Neural crest cell (in vitro differentiated cells): ENCODE measurements around the gene DCHS2. TPM values are rescaled to one million over a fixed set of nuclear protein-coding genes. Genes with fewer than 3 reads are reported as not detected.

ENCODE experiments used
- DNase-seq: peaks from one replicate; pipeline ENCODE4 v3.0.0; 2021; ENCODE audit warnings: low read depth, mixed read lengths, low spot score
- H3K27ac Mint-ChIP-seq: one replicate; pipeline ENCODE4 v1.8.0; 2021; ENCODE audit warnings: mild to moderate bottlenecking, mixed read lengths; ENCODE audit not compliant: unreplicated experiment
- H3K27me3 Mint-ChIP-seq: 2 replicates; pipeline ENCODE4 v1.8.0; 2021; ENCODE audit warnings: low read depth, mild to moderate bottlenecking, mixed read lengths
- H3K36me3 Mint-ChIP-seq: 2 replicates; pipeline ENCODE4 v1.8.0; 2021; ENCODE audit warnings: low read depth, mild to moderate bottlenecking, mixed read lengths
- H3K4me1 Mint-ChIP-seq: 2 replicates; pipeline ENCODE4 v1.8.0; 2021; ENCODE audit warnings: mixed read lengths
- H3K4me3 Mint-ChIP-seq: one replicate; pipeline ENCODE4 v1.8.0; 2021; ENCODE audit warnings: mild to moderate bottlenecking, mixed read lengths
- H3K9me3 Mint-ChIP-seq: 2 replicates; pipeline ENCODE4 v1.8.0; 2021; ENCODE audit warnings: mixed read lengths
- total RNA-seq: library from RNA; stranded (reverse); gene quantifications from 2 replicates; pipeline ENCODE4 v1.2.1, GENCODE V29; 2021
- TF ChIP-seq, protein P1 (sequence below): fragments of 200-600 bp; sonication (generic); conservative IDR thresholded peaks from 2 replicates; pipeline ENCODE4 v1.5.0; 2021; ENCODE audit warnings: antibody characterized with exemption, mild to moderate bottlenecking

The DCHS2 gene
- total RNA-seq, 1 donor from 2014 or later = 1.2 TPM

DNA sequence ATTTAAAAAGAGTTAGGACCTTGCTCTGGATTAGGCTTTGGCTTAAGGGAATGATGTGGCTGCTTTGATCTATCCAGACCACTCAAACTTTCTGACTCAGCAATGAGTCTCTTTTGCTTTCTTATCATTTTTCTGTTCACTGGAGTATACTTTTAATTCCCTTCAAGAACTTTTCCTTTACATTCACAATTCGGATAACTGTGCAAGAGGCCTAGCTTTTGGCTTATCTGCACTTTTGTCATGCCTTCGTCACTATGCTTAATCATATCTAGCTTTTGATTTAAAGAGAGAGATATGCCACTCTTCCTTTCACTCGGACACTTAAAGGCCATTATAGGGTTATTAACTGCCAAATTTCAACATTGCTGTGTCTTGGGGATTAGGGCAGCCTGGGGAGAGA, 147.9 kb downstream of the DCHS2 start:
- H3K27ac Mint-ChIP-seq = no peak overlapping the region
- no peaks in the 10 kb centered on the region for H3K4me1 Mint-ChIP-seq
- H3K9me3 Mint-ChIP-seq = no peaks in the 10 kb centered on the region
- TF ChIP-seq, protein P1, sequence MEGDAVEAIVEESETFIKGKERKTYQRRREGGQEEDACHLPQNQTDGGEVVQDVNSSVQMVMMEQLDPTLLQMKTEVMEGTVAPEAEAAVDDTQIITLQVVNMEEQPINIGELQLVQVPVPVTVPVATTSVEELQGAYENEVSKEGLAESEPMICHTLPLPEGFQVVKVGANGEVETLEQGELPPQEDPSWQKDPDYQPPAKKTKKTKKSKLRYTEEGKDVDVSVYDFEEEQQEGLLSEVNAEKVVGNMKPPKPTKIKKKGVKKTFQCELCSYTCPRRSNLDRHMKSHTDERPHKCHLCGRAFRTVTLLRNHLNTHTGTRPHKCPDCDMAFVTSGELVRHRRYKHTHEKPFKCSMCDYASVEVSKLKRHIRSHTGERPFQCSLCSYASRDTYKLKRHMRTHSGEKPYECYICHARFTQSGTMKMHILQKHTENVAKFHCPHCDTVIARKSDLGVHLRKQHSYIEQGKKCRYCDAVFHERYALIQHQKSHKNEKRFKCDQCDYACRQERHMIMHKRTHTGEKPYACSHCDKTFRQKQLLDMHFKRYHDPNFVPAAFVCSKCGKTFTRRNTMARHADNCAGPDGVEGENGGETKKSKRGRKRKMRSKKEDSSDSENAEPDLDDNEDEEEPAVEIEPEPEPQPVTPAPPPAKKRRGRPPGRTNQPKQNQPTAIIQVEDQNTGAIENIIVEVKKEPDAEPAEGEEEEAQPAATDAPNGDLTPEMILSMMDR = no peak
- H3K36me3 Mint-ChIP-seq = no peaks in the 10 kb centered on the region
- H3K27me3 Mint-ChIP-seq = no peaks in the 10 kb centered on the region
- no peak overlapping the region for H3K4me3 Mint-ChIP-seq
- no peak for DNase-seq

DNA sequence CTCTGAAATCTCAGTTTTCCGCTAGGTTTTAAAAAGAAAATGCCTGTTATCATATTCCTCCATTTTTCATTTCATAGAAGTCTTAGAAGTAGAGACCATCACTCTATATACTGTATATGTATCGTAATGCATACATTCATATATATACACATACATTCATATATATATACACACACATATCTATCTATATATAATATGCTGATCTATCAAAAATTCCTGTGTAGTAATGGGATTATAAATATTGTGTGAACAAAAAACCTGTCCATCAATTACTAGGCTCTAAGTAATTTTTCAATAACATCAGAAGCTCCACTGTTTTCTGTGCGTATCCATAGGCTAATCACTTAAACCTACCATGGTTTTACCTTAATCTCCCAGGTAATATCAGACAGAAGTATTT, 150.2 kb downstream of the DCHS2 start:
- Mint-ChIP-seq H3K4me1 (no peaks in the 10 kb centered on the region), H3K27me3 (no peaks in the 10 kb centered on the region), H3K36me3 (no peaks in the 10 kb centered on the region), H3K27ac (no peak overlapping the region), H3K9me3 (no peaks in the 10 kb centered on the region), H3K4me3 (no peak overlapping the region)
- TF ChIP-seq, protein P1 = no peak
- no peak for DNase-seq

DNA sequence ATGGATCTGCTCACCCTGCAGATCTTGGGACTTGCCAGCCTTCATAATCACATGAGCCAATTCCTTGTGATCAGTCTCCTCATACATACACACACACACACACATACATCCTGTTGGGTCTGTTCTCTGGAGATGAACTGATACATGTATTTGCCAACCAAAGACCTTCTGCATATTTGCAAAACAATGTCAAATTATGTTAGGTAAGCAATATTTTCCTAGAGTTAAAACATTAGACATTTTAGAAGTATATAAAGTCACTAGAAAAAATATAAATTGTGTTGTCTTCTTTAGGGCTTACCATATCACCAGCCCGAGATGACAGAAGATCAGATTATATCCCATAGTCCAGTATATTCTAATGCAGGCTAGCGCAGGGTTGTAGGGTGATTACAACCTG, 156.0 kb downstream of the DCHS2 start:
- DNase-seq = no peak
- H3K4me1 Mint-ChIP-seq = no peaks in the 10 kb centered on the region
- TF ChIP-seq, protein P1 = no peak
- H3K36me3 Mint-ChIP-seq = no peaks in the 10 kb centered on the region
- H3K9me3 Mint-ChIP-seq = no peaks in the 10 kb centered on the region
- H3K27ac Mint-ChIP-seq = no peak overlapping the region
- H3K27me3 Mint-ChIP-seq = no peaks in the 10 kb centered on the region
- no peak overlapping the region for H3K4me3 Mint-ChIP-seq

DNA sequence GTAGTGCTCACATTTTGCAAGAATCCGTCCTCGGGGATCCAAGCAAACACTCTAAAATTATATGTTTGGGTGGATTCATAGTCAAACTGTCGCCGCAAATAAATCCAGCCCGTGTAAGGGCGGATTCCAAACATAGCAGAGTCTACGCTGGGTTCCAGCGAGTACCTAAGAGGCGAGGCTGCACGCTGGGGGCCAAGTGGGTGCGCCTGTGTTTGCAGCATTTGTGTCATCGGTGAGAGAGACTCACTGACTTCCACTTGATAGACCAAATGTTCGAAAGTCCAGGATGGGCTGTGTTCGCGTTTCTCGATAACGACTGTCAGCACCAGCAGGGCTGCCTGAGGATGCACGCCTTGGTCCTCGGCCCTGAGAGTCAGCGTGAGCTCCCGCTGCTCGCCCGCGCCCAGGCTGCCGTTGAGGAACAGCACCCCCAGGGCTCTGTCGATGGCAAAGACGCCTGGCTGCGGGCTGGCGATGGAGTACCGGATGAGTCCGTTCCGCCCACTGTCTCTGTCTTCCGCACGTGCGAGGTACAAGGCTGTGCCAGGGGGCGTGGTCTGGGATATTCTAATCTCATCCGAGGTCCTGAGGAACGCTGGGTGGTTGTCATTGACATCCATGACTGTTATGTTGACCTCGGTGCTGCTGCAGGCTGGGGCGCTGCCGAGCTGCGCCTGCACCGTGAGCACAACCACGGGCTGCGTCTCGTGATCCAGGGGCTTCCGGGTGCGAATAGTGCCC, 158.7 kb downstream of the DCHS2 start:
- no peaks in the 10 kb centered on the region for H3K4me1 Mint-ChIP-seq
- no peaks in the 10 kb centered on the region for H3K36me3 Mint-ChIP-seq
- TF ChIP-seq, protein P1 = no peak
- no peaks in the 10 kb centered on the region for H3K9me3 Mint-ChIP-seq
- no peaks in the 10 kb centered on the region for H3K27me3 Mint-ChIP-seq
- no peak overlapping the region for H3K27ac Mint-ChIP-seq
- DNase-seq = no peak
- H3K4me3 Mint-ChIP-seq = no peak overlapping the region

DNA sequence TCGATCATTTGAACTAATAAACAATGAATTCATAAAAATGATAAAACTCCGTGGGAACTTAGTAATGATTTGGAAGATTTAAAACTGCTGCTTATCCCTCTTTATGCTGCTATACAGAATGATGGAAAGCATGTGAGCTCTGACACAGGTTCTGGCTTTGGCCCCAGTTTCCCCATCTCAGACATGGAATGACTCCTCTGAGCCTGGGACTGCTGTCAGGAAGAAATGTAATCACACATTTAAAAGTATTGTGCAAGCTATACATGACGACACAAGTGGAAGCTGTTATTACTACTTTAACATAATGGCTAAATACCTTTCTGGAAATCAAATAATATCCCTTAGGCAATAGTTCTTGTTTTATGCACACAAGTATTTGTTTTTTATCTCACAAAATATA, 161.7 kb downstream of the DCHS2 start:
- Mint-ChIP-seq H3K27ac (no peak overlapping the region), H3K9me3 (no peaks in the 10 kb centered on the region), H3K36me3 (no peaks in the 10 kb centered on the region), H3K27me3 (no peaks in the 10 kb centered on the region), H3K4me3 (no peak overlapping the region), H3K4me1 (no peaks in the 10 kb centered on the region)
- TF ChIP-seq, protein P1 = no peak
- no peak for DNase-seq
